ENCODE data around the gene KATNB1. TPM values are rescaled to one million over a fixed set of nuclear protein-coding genes. Genes with fewer than 3 reads are reported as not detected.
"Not testable (repeated sequence)": the region's sequence is repeated elsewhere in the genome, so short reads cannot be mapped to it uniquely, and the experiment has no call there.

Gene KATNB1
- total RNA-seq, 1 donor = 23.7 TPM

DNA sequence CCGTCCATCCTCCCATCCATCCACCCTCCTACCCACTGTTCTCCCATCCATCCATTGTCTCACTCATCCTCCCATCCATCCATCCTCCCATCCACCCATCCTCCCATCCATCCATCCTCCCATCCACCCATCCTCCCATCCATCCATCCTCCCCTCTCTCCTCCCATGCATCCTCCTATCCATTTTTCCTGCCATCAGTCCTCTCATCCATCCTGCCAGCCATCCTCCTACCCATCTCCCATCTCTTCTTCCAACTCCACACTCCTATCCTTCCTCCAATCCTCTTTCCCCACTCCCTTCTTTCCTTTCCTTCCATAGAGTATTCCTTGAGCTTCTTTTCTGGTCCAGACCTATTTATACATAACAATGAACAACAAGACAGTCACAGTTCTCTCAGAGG lies 28.9 kb upstream of the KATNB1 start:
- H3K4me3 ChIP-seq (ENCODE audit: low read depth, low read length) = no peak overlapping the region
- TF ChIP-seq, protein P1, sequence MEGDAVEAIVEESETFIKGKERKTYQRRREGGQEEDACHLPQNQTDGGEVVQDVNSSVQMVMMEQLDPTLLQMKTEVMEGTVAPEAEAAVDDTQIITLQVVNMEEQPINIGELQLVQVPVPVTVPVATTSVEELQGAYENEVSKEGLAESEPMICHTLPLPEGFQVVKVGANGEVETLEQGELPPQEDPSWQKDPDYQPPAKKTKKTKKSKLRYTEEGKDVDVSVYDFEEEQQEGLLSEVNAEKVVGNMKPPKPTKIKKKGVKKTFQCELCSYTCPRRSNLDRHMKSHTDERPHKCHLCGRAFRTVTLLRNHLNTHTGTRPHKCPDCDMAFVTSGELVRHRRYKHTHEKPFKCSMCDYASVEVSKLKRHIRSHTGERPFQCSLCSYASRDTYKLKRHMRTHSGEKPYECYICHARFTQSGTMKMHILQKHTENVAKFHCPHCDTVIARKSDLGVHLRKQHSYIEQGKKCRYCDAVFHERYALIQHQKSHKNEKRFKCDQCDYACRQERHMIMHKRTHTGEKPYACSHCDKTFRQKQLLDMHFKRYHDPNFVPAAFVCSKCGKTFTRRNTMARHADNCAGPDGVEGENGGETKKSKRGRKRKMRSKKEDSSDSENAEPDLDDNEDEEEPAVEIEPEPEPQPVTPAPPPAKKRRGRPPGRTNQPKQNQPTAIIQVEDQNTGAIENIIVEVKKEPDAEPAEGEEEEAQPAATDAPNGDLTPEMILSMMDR (IDR thresholded peaks at IDR 0.05; ENCODE audit: insufficient read depth, low read length) = no peak
- no peak for DNase-seq (ENCODE audit: low read depth)

DNA sequence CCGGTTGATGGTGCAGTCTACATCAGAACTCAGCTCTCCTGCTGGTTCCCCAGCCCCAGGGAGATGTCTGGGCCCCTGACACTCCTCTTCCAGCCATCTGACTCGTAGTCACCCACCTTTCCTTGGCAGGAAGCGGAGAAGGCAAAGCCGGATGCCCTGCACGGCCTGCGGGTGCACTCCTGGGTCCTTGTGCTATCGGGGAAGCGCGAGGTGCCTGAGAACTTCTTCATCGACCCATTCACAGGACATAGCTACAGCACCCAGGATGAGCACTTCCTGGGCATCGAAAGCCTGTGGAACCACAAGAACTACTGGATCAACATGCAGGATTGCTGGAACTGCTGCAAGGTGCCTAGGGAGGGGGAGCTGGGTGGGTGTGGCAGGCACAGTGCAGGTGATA lies 28.2 kb upstream of the KATNB1 start:
- no peak overlapping the region for H3K4me3 ChIP-seq (ENCODE audit: low read depth, low read length)
- DNase-seq (ENCODE audit: low read depth) = no peak
- TF ChIP-seq, protein P1 (IDR thresholded peaks at IDR 0.05; ENCODE audit: insufficient read depth, low read length) = no peak

DNA sequence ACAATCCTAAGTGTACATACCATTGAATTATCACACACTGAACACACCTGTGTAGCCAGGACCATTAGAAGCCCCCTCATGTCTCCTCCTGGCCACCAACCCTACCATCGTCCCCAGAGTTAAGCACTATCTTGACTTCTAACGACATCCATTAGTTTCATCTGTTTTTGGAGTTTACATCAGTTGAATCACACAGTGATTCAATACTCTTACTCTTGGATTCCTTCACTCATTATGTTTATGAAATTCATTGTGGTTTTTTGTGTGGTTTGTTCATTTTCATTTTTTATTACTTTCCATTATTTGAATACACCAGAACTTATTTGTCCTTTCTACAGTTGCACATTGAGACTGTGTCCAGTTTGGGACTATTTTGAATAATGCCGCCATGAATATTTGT lies 27.4 kb upstream of the KATNB1 start:
- TF ChIP-seq, protein P1 (IDR thresholded peaks at IDR 0.05; ENCODE audit: insufficient read depth, low read length) = no peak
- no peak for DNase-seq (ENCODE audit: low read depth)

DNA sequence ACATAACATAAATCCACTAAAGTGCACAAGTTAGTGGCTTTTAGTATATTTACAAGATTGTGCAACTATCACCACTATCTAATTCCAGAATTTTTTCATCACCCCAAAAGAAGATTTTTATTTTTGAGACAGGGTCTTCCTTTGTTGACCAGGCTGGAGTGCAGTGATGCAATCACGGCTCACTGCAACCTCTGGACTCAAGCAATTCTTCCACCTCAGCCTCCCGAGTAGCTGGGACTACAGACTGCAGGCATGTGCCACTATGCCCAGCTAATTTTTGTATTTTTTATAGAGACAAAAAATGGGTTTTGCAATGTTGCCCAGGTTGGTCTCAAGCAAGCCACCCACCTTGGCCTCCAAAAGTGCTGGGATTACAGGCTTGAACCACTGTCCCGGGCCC lies 25.9 kb upstream of the KATNB1 start:
- DNase-seq (ENCODE audit: low read depth) = no peak
- H3K4me3 ChIP-seq (ENCODE audit: low read depth, low read length) = no peak overlapping the region
- TF ChIP-seq, protein P1 (IDR thresholded peaks at IDR 0.05; ENCODE audit: insufficient read depth, low read length) = no peak

More for the DNA sequence above, 27.4 kb upstream of the KATNB1 start:
- no peak overlapping the region for H3K4me3 ChIP-seq (ENCODE audit: low read depth, low read length)

DNA sequence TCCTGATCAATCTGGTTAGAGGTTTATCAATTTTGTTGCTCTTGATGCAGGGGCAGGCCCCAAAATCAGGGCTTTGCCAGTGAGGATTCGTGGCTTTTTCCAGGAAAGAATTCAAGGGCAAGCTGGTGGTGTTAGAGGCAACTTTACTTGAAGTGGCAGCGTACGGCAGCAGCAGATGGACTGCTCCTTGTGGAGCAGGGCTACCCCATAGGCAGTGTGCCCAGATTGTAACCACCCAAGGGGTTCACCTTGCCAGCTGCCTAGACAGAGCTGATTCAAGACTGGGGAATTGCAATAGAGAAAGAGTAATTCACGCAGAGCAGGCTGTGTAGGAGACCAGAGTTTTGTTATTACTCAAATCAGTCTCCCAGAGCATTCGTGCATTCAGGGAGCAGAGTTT lies 24.2 kb upstream of the KATNB1 start:
- H3K4me3 ChIP-seq (ENCODE audit: low read depth, low read length) = no peak overlapping the region
- TF ChIP-seq, protein P1 (IDR thresholded peaks at IDR 0.05; ENCODE audit: insufficient read depth, low read length) = no peak
- no peak for DNase-seq (ENCODE audit: low read depth)

DNA sequence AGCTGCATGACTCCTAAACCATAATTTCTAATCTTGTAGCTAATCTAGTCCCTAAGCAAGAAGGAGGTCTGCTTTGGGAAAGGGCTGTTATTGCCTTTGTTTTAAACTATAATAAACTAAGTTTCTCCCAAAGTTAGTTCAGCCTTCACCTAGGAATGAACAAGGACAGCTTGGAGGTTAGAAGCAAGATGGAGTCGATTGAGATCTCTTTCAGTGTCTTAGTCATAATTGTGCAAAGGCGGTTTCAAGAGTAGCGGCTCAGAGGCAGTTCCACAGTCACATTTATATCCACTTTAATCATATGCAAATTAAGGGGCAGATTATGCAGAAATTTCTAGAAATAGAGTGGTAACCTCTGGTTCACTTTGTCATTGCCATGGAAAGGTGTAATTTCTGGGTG lies 23.6 kb upstream of the KATNB1 start:
- DNase-seq (ENCODE audit: low read depth) = no peak
- no peak overlapping the region for H3K4me3 ChIP-seq (ENCODE audit: low read depth, low read length)
- TF ChIP-seq, protein P1 (IDR thresholded peaks at IDR 0.05; ENCODE audit: insufficient read depth, low read length) = no peak

DNA sequence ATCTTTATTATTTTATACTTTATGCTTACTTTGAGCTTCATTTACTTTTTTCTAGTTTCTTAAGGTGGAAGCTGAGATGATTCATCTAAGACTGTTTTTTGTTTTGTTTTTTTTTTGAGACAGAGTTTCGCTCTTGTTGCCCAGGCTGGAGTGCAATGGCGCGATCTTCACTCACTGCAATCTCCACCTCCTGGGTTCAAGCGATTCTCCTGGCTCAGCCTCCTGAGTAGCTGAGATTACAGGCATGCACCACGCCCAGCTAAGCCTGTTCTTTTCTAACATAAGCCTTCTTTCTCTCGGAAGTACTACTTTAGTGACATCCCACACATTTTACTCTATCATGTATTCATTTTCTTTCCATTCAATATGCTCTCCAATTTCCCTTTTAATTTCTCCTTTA lies 23.0 kb upstream of the KATNB1 start:
- not testable (repeated sequence) for DNase-seq (ENCODE audit: low read depth); H3K4me3 ChIP-seq (ENCODE audit: low read depth, low read length)
